Right lobe of liver (tissue), 4 donors: ENCODE results near the gene ALOXE3.

ENCODE experiments used
- CTCF ChIP-seq, 4 donors: fragments of 200-600 bp in 3 of 4; fragments of 450-650 bp in 1 of 4; IDR thresholded peaks; one replicate each; pipeline versions ENCODE4 v1.5.1 to v1.8.0; 2016 to 2022; ENCODE audit warnings: antibody characterized with exemption in 4 of 4, mild to moderate bottlenecking in 2 of 4
- POLR2A ChIP-seq: fragments of 450-650 bp; IDR thresholded peaks from one replicate; pipeline ENCODE4 v1.6.1; 2017; ENCODE audit warnings: antibody characterized with exemption, mild to moderate bottlenecking
- donor health status: DM: no; HTN: no; CAD: no.
- donor health status: DM: no; HTN: no; CAD: no.
- donor health status: DM: no; HTN: yes; CAD: no.

GRCh38 chr17:8153031-8153451 lies 34.7 kb upstream of the ALOXE3 start:
- TF ChIP-seq CTCF (IDR thresholded peaks at IDR 0.05), result no peak
- no peak for TF ChIP-seq POLR2A
